VCaP (cell line): Measurements from ENCODE around the gene CHST11.

Experiments used
- H3K27ac ChIP-seq: fragments of 450-650 bp; 2 replicates; pipeline ENCODE4 v1.5.1; 2017
- TF ChIP-seq, protein P1 (sequence below): fragments of 450-650 bp; conservative IDR thresholded peaks from 2 replicates; pipeline ENCODE4 v1.5.1; 2017; ENCODE audit warnings: mild to moderate bottlenecking, moderate library complexity

The CHST11 gene

DNA sequence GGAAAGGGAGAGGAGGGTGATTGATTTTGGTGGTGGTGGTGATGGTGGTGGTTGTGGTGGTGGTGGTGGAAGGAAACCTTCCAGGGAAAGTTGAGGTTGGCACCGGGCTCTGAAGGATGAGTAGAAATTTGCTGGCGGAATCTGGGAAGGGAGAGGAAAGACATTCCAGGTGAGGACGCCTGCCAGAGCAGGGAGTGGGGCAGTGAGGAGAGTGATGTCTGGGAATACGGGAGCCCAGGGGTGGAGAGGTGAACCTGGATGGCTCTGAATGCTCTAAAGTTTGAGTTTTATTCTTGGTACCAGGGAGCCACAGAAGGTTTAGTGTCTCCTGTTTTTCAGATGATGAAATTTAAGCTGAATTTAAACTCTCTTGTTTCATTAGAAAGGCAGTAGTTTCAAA lies 16.0 kb downstream of the CHST11 start:
- TF ChIP-seq, protein P1, sequence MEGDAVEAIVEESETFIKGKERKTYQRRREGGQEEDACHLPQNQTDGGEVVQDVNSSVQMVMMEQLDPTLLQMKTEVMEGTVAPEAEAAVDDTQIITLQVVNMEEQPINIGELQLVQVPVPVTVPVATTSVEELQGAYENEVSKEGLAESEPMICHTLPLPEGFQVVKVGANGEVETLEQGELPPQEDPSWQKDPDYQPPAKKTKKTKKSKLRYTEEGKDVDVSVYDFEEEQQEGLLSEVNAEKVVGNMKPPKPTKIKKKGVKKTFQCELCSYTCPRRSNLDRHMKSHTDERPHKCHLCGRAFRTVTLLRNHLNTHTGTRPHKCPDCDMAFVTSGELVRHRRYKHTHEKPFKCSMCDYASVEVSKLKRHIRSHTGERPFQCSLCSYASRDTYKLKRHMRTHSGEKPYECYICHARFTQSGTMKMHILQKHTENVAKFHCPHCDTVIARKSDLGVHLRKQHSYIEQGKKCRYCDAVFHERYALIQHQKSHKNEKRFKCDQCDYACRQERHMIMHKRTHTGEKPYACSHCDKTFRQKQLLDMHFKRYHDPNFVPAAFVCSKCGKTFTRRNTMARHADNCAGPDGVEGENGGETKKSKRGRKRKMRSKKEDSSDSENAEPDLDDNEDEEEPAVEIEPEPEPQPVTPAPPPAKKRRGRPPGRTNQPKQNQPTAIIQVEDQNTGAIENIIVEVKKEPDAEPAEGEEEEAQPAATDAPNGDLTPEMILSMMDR: no peak
- H3K27ac ChIP-seq: no peak overlapping the region

DNA sequence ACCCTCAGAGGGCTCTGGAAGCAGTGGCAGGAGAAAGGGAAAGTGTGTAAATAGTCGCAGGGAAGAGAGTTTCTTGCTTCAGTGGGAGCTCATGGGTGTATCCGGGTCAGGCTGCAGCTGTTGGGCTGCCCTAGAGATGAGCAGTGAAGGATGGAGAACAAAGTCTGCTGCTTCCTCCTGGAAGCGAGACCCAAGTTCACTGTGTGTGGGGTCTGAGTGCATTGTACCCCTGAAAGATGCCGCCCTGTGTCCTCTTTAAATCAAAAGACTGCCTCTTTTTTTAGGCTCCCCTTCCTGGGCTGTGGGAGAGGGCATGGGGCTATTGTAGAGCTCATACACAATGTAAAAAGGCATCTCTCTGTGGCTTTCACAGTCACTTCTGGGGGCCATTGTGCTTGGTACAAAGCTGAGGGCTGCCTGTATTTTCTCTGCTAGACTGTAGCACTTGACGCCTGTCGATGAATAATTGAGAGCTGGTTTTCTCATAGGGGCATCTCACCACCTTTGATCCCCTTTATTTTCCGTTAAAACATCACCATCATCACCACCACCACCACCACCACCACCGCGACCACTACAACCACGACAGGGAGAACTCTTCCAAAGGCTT lies 16.7 kb downstream of the CHST11 start:
- TF ChIP-seq, protein P1: no peak
- H3K27ac ChIP-seq: no peak overlapping the region

DNA sequence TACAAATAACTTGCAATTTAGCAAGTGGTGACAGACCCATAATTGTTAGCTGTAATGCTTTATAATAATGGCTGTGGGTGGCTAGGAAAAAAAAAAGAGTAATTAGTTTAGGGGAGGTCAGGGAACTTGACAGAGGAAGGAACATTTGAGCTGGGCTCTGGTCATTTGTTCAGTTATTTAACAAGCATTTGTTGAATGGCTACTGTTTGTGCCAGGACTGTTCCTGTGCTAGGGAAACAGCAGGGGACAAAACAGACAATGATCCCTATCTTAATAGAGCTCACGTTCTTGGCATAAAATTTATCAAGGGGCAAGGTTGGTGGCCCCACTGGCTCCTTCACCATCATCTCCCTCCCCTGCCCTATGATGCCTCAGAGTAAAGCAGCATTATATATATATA lies 18.5 kb downstream of the CHST11 start:
- H3K27ac ChIP-seq: no peak overlapping the region
- TF ChIP-seq, protein P1: no peak

DNA sequence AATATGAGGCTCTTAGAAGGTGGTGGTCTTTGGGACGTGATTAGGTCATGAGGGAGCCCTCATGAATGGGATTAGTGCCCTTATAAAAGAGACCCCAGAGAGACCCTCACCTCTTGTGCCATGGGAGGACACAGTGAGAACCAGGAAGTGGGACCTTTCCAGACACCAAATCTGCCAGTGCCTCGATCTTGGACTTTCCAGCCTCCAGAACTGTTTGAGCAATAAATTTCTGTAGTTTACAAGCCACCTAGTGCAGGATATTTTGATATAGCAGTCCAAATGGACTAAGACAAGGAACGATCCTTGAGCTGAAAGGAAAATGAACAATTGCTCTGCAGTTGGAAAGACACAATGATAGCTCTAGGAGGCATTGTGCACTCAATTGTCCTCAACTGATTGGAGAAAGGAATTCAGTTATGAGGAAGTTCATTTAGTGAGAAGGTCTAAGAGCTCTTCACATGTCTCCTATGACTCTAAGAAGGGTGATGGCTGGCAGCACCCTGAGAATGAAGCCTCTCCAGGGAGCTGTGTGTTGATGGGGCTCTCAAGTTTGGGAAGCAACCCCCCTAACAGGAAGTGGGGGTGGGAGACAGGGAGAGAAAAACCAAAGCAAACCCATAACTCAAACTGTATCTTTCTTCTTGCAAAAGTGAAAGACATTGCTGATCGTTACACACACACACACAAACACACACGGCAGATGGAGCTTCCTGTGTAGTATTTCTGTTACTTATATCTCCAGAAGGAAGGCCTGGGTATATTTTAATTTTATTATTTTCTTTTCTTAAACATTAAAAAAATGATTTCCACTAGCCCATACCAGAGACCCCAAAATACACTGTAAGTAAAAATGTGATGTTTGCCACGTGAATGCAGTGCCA lies 21.0 kb downstream of the CHST11 start:
- no peak overlapping the region for H3K27ac ChIP-seq
- TF ChIP-seq, protein P1: no peak

DNA sequence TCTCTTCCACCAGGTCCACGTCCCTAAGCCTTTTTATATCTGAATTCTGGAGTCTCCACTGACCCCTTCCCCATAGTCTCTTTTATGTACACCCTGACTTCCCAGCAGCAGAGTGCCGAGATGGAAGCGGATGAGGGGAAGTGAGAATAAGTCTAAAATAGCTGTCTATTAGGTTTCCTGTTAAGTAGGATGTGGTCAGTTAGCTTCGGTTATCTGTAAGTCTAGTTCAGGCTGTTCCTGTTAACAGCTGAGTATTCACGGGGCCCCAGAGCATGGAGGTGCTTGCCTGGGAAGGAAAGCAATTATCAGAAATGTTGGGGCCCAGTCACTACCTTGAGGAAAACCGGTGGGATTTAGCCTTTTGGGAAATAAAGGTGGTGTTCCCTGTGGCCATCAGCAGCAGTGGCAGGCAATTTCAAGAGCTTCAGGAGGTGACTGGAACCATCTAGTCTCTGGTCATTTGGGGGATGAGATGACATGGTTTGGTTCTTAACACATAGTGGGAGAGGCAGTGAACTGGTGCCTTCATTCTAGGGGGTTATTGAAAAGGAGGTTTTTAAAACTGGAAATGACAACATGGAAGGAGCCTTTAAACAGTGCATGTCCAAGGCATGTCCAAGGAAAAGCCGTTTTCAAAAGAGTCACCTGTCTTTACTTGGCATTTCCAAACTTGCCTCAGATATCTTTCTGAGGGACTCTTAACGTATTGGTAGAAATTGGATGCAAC lies 21.8 kb downstream of the CHST11 start:
- H3K27ac ChIP-seq: no peak overlapping the region
- TF ChIP-seq, protein P1: no peak

DNA sequence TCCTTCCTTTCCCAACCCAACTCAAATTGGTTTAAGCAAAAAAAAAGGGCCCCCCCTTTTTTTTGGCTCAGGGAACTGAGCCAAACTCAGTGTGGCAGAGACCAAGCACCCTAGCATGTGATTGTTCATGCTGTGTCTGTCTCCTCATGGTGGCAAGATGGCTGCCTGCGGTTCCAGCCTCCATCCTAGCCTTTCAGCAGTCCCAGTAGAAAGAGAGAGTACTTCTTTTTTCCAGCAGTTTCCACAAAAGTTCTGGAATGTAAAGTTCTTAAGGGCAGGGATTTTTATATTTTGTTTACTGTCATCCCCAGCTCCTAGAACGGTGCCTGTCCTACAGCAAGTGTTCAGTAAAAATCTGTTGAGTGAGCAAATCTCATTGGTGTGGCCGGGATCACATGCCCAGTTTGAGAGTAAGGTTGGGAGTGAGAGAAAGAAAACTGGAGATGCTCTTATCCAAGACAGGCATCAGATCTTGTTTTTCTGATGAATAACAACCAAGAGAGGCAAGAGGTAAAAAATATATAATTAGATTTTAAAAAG lies 22.4 kb downstream of the CHST11 start:
- H3K27ac ChIP-seq: no peak overlapping the region
- TF ChIP-seq, protein P1: no peak

DNA sequence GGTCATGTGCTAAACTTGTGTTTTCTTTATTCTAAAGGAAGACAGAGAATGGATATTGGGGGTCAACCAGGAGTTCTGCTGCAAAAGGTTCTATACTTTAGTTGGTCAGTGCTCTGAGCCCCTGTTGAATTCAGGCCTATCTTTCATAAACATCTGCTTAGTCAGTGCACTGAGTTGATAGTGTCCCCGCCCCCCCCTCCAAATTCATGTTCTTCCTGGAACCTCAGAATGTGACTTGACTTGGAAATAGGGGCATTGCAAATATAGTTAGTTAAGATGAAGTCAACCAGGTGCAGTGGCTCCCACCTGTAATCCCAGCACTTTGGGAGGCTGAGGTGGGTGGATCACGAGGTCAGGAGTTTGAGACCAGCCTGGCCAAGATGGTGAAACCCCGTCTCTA lies 23.3 kb downstream of the CHST11 start:
- H3K27ac ChIP-seq: no peak overlapping the region
- TF ChIP-seq, protein P1: no peak
